GM18870 (cell line): ENCODE data around the gene POLR2M.

Source experiments
- ATAC-seq: cut with Tn5 transposase; IDR thresholded peaks from one replicate; pipeline ENCODE4 v1.9.1; 2021; ENCODE audit warnings: moderate library complexity; ENCODE audit not compliant: unreplicated experiment

The POLR2M gene

DNA sequence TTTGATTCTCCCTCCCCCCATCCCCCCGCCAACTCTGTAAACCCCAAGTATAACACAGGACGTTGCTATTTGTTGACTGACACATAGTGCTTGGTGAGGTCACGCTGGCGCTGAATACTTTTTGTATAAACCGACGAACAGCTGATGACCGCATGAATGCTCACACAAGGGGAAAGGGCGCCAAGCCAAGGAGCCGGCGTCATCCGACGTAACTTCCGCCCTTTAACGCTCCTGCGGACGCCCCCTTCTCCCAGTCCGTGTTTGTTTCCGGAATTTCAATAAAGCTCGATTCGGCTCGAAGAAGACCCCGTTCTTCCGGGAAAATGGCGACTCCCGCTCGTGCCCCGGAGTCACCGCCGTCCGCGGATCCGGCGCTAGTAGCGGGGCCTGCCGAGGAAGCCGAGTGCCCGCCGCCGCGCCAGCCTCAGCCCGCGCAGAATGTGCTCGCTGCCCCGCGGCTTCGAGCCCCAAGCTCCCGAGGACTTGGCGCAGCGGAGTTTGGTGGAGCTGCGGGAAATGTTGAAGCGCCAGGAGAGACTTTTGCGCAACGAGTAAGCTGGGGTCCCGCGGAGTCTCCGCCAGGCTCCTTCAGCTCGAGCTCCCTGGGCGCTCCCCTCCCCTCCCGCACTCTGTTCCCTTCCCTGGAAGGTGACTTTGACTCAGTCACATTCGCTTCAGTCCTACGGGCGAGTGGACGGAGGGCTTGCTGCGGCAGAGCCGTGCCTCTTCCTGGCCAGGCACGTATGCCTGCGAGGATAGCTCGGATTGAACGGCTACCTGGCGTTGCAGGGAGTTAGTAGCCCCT is at the start of gene POLR2M:
Gene POLR2M (plus strand): TSS at position 310 of the 805 bp plus-strand sequence. CDS start 129 bp downstream, at position 439.
- ATAC-seq = peak; percentile 78

- no peak for ATAC-seq
Measured at GRCh38 chr15:57657619-57658018, 48.9 kb upstream of the POLR2M start.

DNA sequence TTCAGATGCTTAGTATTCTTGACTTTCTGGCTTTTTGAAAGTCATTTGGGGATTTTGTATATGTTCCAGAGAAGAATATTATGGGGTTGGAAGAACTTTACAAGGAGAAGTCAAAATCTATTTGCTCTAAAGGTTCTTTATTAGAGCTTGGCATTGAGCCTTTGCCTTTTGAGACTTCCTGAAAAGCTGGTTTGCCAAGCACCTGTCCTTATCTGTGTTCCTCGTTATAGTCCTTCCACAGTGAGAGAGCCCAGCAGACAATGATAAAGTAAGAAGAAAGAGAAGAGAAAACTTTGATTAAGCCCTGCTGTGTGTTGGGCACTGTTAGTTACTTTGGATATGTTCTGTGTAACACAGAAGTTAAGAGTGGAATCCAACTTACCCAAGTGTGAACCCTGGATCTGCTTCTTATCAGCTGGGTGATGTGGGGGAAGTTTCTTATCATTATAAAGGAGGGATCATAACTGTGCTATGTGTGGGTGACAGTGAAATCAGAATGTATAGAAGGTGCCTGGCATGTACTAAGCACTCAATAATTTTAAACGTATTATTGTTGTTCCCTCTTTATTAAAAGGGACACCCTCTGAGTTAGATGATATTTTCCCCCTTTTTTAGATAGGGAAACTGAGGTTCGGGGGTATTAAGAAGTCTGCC is 44.3 kb upstream of the POLR2M start:
- no peak for ATAC-seq

DNA sequence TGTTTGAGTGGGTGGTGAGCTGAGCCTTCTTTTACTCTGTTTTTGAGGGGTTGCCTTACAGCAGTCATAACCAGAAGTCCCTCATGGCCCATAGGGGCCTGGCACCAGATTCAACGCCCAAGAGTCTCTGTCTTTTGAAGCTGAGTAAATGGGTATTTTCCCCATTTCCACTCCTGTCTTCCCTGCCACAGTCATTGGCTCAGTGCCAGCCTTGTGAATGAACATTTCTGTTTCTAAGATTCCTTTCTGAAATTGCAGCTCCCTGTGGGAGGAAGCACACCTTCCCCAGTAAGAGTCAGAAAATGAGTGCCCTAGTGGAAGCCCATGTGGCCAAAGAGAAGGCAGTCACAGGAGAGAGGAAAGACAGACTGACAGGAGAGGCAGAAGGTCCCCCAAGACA is 43.7 kb upstream of the POLR2M start:
- no peak for ATAC-seq

DNA sequence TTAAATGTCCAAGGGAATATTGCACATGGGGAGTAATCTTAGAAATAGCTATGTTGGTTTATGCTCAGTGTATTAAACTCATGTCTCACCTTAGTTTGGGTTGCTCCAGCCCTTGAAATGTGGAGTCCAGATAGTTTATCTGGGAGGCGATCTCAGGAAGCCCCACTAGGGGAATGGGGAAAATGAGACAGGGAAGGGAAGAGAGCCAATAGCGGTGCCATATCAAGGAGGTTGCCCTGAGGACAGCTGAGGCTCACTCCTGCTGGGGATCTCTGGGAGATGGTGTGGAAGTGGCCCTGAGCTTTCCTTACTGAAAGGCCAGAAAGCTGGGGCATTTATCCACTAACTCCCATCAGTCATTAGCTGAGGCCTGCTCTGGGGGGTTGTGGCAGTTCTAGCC is 43.3 kb upstream of the POLR2M start:
- no peak for ATAC-seq

GRCh38 chr15:57665194-57665593 is 41.3 kb upstream of the POLR2M start:
- ATAC-seq = no peak

GRCh38 chr15:57665939-57666338 is 40.6 kb upstream of the POLR2M start:
- no peak for ATAC-seq

- no peak for ATAC-seq
Measured at GRCh38 chr15:57667171-57667849, 39.2 kb upstream of the POLR2M start.

- no peak for ATAC-seq
Measured at GRCh38 chr15:57668016-57668415, 38.5 kb upstream of the POLR2M start.

DNA sequence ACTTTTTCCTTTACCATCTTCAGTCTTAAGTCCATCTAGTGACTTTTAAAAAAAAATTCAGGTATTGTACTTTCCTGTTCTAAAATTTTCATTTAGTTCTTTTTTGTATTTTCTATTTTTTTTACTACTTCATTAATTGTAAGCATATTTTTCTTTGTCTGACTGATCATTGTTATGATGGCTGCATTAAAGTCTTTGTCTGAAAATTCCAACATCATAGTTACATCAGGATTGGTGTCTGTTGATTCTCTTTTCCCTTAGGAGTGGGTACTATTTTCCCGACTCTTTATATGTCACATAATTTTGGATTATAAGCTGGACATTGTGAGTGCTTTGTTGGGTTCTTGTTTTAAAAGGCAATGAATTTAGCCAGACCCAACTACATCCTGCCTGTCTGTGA is 34.9 kb upstream of the POLR2M start:
- no peak for ATAC-seq

- no peak for ATAC-seq
Measured at GRCh38 chr15:57675481-57676181, 30.9 kb upstream of the POLR2M start.

DNA sequence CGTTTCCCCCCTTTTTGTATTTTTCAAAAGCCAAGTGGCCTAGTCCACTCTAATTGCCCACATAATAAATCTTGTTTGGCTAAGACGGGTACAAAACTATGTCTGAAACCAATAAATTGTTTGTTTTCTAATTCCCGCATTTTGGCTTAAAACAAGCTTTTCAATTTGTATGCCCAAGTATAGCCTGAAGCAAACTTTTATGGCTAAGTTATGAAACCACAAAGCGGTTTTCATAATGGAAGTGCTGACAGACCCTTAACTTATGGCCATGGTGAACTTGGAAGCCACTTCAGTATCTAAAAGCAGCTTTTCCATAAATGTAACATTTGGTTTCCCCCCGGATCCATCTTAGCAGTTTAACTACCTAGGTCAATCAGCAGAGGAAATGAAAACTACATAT is 29.9 kb upstream of the POLR2M start:
- ATAC-seq = no peak

GRCh38 chr15:57677204-57677603 is 29.3 kb upstream of the POLR2M start:
- no peak for ATAC-seq

GRCh38 chr15:57680021-57680420 is 26.5 kb upstream of the POLR2M start:
- ATAC-seq = no peak

- ATAC-seq = no peak
Measured at GRCh38 chr15:57681011-57681410, 25.5 kb upstream of the POLR2M start.

DNA sequence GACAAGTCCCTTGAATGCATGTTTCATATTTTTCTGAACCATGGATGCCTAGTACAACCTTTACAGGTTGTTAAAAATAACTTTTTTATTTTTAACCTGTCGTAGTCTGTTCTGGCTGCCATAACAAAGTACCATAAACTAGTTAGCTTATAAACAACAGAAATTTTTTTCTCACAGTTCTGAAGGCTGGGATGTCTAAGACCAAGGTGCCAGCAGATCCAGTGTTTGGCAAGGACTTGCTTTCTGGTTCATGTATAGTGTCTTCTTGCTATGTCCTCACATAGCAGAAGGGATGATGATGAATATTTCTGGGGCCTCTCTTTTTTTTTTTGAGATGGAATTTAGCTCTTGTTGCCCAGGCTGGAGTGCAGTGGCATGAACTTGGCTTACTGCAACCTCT is 23.0 kb upstream of the POLR2M start:
- no peak for ATAC-seq

- no peak for ATAC-seq
Measured at GRCh38 chr15:57684491-57685151, 21.9 kb upstream of the POLR2M start.

DNA sequence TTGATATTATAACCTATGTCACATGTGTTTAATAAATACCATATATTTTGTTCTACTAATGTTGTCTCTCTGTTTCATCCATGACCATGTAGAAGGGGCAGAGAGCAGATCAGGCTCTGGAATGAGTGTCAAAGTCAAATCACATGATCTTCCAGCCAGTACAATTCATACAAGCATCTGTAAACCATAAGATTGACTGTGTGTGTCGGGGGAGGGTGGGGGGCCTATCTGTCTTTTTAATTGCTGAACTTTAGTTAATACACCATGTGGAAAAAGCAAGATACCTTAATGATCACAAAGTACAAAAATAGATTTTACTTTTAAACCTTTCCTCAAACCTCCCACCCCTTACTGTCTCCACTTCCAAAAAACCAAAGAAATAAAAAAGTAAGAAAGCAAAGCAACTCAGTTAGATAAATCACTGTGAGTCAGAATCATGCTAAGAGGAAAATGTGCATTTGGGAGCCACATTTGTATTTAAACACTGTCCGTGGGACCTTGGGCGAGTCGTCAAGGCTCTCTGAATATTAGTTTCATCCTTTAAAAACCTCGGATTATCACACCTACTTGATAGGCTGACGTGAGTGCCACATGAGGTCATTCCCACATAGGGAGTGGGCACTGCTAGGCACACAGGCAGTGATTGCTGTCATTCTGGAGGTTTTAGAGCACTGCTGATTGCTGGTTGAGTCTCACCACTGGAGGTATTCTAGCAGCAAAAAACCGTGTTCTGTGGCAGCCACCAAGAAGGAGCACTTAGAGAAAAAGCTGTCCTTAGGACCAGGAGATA is 21.0 kb upstream of the POLR2M start:
- no peak for ATAC-seq

- no peak for ATAC-seq
Measured at GRCh38 chr15:57686657-57687056, 19.9 kb upstream of the POLR2M start.
